Activated CD4-positive, alpha-beta memory T cell treated with anti-CD3 and anti-CD28 coated beads, Interleukin-2, amount 10 ng/mL, durations not matched to agents 7 days and 5 days (primary cell): Measurements from ENCODE around the gene RBBP8NL. TPM values are rescaled to one million over a fixed set of nuclear protein-coding genes. Genes with fewer than 3 reads are reported as not detected.

Source experiments
- CTCF ChIA-PET: fragments of 350-600 bp; sonication (Branson Sonifier 250); formaldehyde crosslinking; loops from one replicate; lab custom pipeline; 2021; ENCODE audit warnings: antibody characterized with exemption, inconsistent platforms; lab: Charles Lee
- POLR2A ChIA-PET: fragments of 350-600 bp; sonication (Branson Sonifier 250); formaldehyde crosslinking; loops from one replicate; lab custom pipeline; 2021; ENCODE audit warnings: antibody characterized with exemption; lab: Charles Lee
- DNase-seq: peaks from one replicate; pipeline ENCODE4 v3.0.0-alpha.2; 2020
- H3K27ac Mint-ChIP-seq: one replicate; pipeline ENCODE4 v1.8.0; 2021; ENCODE audit warnings: mild to moderate bottlenecking, mixed read lengths
- H3K27me3 Mint-ChIP-seq: one replicate; pipeline ENCODE4 v1.8.0; 2021; ENCODE audit warnings: mixed read lengths
- H3K36me3 Mint-ChIP-seq: one replicate; pipeline ENCODE4 v1.8.0; 2021; ENCODE audit warnings: low read depth, mixed read lengths
- H3K4me1 Mint-ChIP-seq: one replicate; pipeline ENCODE4 v1.8.0; 2021; ENCODE audit warnings: mixed read lengths
- H3K4me3 Mint-ChIP-seq: one replicate; pipeline ENCODE4 v1.8.0; 2021; ENCODE audit warnings: mild to moderate bottlenecking, mixed read lengths
- H3K9me3 Mint-ChIP-seq: one replicate; pipeline ENCODE4 v1.8.0; 2021; ENCODE audit warnings: mixed read lengths
- total RNA-seq, 2 experiments: library from RNA; stranded (reverse); gene quantifications; one replicate each; pipeline ENCODE4 v1.2.3, GENCODE V29; 2021

RBBP8NL gene
- total RNA-seq, 2 experiments from 2014 or later = not detected

DNA sequence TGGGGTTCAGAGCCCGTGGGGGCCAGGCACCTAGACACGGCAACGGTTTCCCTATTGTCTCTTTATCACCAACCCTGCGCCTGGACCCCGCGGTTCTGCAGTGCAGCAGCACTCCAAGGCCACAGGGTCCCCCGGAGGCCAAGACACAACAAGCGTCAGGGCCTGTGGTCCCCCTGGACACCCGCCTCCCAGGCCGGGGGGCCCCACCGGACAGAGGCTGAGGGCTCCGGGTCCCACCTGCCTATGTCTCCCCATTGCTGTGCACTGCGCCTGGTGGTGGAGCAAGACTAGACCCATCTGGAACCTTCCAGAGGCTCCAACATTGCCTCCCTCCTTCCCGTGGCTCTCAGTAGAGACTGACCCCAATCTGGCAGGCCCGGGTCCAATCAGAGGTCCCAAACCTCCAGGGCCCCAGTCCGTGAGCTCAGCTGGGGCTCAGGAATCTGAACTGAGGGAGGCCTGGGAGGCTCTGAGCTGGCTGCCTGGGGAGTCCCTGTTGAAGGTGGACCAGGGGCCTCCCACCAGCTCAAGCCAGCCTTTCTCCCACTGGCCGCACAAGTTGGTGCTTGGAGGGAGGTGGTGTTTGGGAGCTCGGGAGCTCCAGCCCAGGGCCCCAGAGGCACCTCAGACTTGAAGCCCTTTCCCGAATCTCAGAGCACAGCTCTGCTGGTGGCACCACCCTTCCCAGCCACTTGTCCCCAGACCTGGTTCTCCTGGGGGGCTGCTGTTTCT is 39.6 kb upstream of the RBBP8NL start:
- H3K9me3 Mint-ChIP-seq = no peaks in the 10 kb centered on the region
- H3K4me1 Mint-ChIP-seq = no peaks in the 10 kb centered on the region
- CTCF ChIA-PET = no interaction called here
- no peak overlapping the region for H3K27ac Mint-ChIP-seq
- DNase-seq = no peak
- no peaks in the 10 kb centered on the region for H3K36me3 Mint-ChIP-seq
- no peak overlapping the region for H3K4me3 Mint-ChIP-seq
- H3K27me3 Mint-ChIP-seq = peaks cover 5% of the 10 kb centered on the region
- POLR2A ChIA-PET = no interaction called here

- Mint-ChIP-seq H3K9me3 (no peaks in the 10 kb centered on the region), H3K4me3 (no peak overlapping the region), H3K4me1 (no peaks in the 10 kb centered on the region), H3K36me3 (no peaks in the 10 kb centered on the region), H3K27ac (no peak overlapping the region), H3K27me3 (peaks cover 5% of the 10 kb centered on the region)
- DNase-seq = no peak
- ChIA-PET POLR2A (no interaction called here), CTCF (no interaction called here)
Observed at GRCh38 chr20:62466072-62466760, 38.9 kb upstream of the RBBP8NL start.

- DNase-seq = no peak
- ChIA-PET POLR2A (no interaction called here), CTCF (no interaction called here)
- H3K9me3 Mint-ChIP-seq = no peaks in the 10 kb centered on the region
- H3K36me3 Mint-ChIP-seq = no peaks in the 10 kb centered on the region
- H3K27me3 Mint-ChIP-seq = peaks cover 1% of the 10 kb centered on the region
- no peaks in the 10 kb centered on the region for H3K4me1 Mint-ChIP-seq
- H3K27ac Mint-ChIP-seq = no peak overlapping the region
- no peak overlapping the region for H3K4me3 Mint-ChIP-seq
Observed at GRCh38 chr20:62464990-62465389, 37.7 kb upstream of the RBBP8NL start.

DNA sequence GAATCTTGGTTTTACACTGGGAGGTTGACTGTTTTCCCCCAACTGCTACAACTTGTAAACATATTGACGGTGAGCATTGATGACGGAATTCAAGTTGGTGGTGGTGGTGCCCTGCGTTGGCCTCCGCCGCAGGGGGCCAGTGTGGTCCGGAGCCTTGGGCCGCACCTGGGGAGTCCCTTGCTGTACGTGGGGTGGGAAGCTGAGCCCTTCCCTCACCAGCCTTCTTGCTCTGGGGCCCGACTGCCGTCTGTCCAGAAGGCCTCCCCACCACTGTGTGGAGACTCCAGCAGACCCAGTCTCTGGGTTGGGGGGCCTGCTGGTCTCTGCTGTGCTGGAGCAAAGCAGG is 37.1 kb upstream of the RBBP8NL start:
- DNase-seq = no peak
- H3K4me1 Mint-ChIP-seq = no peaks in the 10 kb centered on the region
- POLR2A ChIA-PET = no interaction called here
- H3K9me3 Mint-ChIP-seq = no peaks in the 10 kb centered on the region
- no peaks in the 10 kb centered on the region for H3K27me3 Mint-ChIP-seq
- H3K27ac Mint-ChIP-seq = no peak overlapping the region
- no peaks in the 10 kb centered on the region for H3K36me3 Mint-ChIP-seq
- CTCF ChIA-PET = no interaction called here
- no peak overlapping the region for H3K4me3 Mint-ChIP-seq

- Mint-ChIP-seq H3K4me3 (no peak overlapping the region), H3K27ac (no peak overlapping the region)
Observed at GRCh38 chr20:62463651-62464424, 36.5 kb upstream of the RBBP8NL start.

GRCh38 chr20:62462976-62463592 is 35.7 kb upstream of the RBBP8NL start:
- DNase-seq = no peak
- CTCF ChIA-PET = no interaction called here
- Mint-ChIP-seq H3K27me3 (no peaks in the 10 kb centered on the region), H3K27ac (no peak overlapping the region), H3K4me3 (no peak overlapping the region), H3K4me1 (no peaks in the 10 kb centered on the region), H3K9me3 (no peaks in the 10 kb centered on the region), H3K36me3 (no peaks in the 10 kb centered on the region)
- POLR2A ChIA-PET = no interaction called here

More at GRCh38 chr20:62463651-62464424, 36.5 kb upstream of the RBBP8NL start:
- CTCF ChIA-PET = no interaction called here
- no peak for DNase-seq
- Mint-ChIP-seq H3K27me3 (no peaks in the 10 kb centered on the region), H3K36me3 (no peaks in the 10 kb centered on the region), H3K9me3 (no peaks in the 10 kb centered on the region), H3K4me1 (no peaks in the 10 kb centered on the region)
- POLR2A ChIA-PET = no interaction called here

- no peak for DNase-seq
- Mint-ChIP-seq H3K4me1 (no peaks in the 10 kb centered on the region), H3K27ac (no peak overlapping the region), H3K9me3 (no peaks in the 10 kb centered on the region), H3K4me3 (no peak overlapping the region), H3K36me3 (no peaks in the 10 kb centered on the region), H3K27me3 (no peaks in the 10 kb centered on the region)
- POLR2A ChIA-PET = no interaction called here
- CTCF ChIA-PET = no interaction called here
Observed at GRCh38 chr20:62461834-62462233, 34.5 kb upstream of the RBBP8NL start.

- Mint-ChIP-seq H3K27ac (no peak overlapping the region), H3K4me1 (no peaks in the 10 kb centered on the region), H3K36me3 (no peaks in the 10 kb centered on the region), H3K9me3 (no peaks in the 10 kb centered on the region), H3K27me3 (peaks cover under 1% of the 10 kb centered on the region), H3K4me3 (no peak overlapping the region)
- POLR2A ChIA-PET = no interaction called here
- no peak for DNase-seq
- CTCF ChIA-PET = no interaction called here
Observed at GRCh38 chr20:62461157-62461556, 33.8 kb upstream of the RBBP8NL start.

GRCh38 chr20:62460678-62461077 is 33.3 kb upstream of the RBBP8NL start:
- CTCF ChIA-PET = no interaction called here
- DNase-seq = no peak
- no peak overlapping the region for H3K4me3 Mint-ChIP-seq
- H3K27ac Mint-ChIP-seq = no peak overlapping the region
- POLR2A ChIA-PET = no interaction called here
- H3K4me1 Mint-ChIP-seq = no peaks in the 10 kb centered on the region
- H3K27me3 Mint-ChIP-seq = peaks cover 1% of the 10 kb centered on the region
- H3K36me3 Mint-ChIP-seq = no peaks in the 10 kb centered on the region
- H3K9me3 Mint-ChIP-seq = no peaks in the 10 kb centered on the region

GRCh38 chr20:62459488-62459887 is 32.1 kb upstream of the RBBP8NL start:
- Mint-ChIP-seq H3K27me3 (peaks cover 1% of the 10 kb centered on the region), H3K9me3 (no peaks in the 10 kb centered on the region), H3K27ac (no peak overlapping the region), H3K4me1 (no peaks in the 10 kb centered on the region), H3K4me3 (no peak overlapping the region), H3K36me3 (no peaks in the 10 kb centered on the region)
- ChIA-PET CTCF (no interaction called here), POLR2A (no interaction called here)
- DNase-seq = no peak

- no peak overlapping the region for H3K27ac Mint-ChIP-seq
- no peak for DNase-seq
- H3K27me3 Mint-ChIP-seq = peaks cover 3% of the 10 kb centered on the region
- H3K4me1 Mint-ChIP-seq = no peaks in the 10 kb centered on the region
- no peaks in the 10 kb centered on the region for H3K36me3 Mint-ChIP-seq
- ChIA-PET CTCF (no interaction called here), POLR2A (no interaction called here)
- no peak overlapping the region for H3K4me3 Mint-ChIP-seq
- H3K9me3 Mint-ChIP-seq = no peaks in the 10 kb centered on the region
Observed at GRCh38 chr20:62458275-62459251, 31.2 kb upstream of the RBBP8NL start.

DNA sequence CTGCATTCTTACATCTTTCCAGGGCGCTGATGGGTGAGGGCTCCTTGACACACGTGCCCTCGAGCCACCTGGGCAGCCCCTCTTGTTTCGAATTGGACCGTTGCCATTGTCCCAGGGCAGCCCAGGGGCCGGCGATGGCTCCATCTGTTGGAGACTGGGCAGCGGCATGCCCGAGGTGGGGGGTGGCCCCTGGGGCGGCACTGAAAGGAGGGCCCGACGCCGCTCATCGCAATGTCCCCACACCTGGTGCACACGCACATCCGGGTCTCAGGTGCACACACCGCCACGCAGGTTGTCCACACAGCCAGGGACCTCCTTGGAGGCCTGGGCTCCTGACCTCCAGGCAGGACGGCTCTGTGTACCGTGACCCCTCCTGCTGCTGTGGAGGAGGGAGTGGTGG is 30.5 kb upstream of the RBBP8NL start:
- POLR2A ChIA-PET = no interaction called here
- Mint-ChIP-seq H3K9me3 (no peaks in the 10 kb centered on the region), H3K4me1 (no peaks in the 10 kb centered on the region), H3K4me3 (no peak overlapping the region), H3K36me3 (no peaks in the 10 kb centered on the region), H3K27ac (no peak overlapping the region), H3K27me3 (peaks cover 3% of the 10 kb centered on the region)
- CTCF ChIA-PET = no interaction called here
- DNase-seq = no peak
